ENCODE results near the gene ELK3.

DNA sequence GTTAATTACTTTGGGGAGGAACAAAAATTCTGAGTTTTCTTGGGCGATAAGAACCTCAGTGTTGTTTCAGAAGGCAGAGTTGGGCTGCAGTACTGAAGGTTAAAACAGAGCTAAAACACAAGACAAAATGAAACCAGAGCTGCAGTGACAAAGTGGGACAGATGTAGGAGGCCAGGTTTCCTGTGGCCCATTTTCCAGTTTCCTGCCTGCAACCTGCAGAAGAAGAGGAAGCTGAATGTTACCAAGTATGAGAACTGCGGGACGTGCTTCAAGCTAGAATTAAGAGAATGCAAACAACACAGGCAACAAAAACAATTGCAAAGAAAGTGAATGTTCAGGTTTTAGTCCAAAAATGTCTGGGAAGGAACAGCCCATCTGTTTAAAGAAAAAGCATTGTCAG lies 17.8 kb downstream of the ELK3 start:
- TF ChIP-seq EZH2 (IDR thresholded peaks at IDR 0.05; ENCODE audit: borderline replicate concordance, low read depth, low read length, severe bottlenecking) (no peak), CTCF (IDR thresholded peaks at IDR 0.05; ENCODE audit: borderline replicate concordance, extremely low read depth, low read length, poor library complexity, severe bottlenecking) (no peak)
